GM04504 (cell line): ENCODE data around the gene GNAS-AS1.
"Not testable (repeated sequence)": the region's sequence is repeated elsewhere in the genome, so short reads cannot be mapped to it uniquely, and the experiment has no call there.

Experiments used
- DNase-seq: peaks from one replicate; pipeline ENCODE4 v3.0.0-alpha.2; 2012; ENCODE audit warnings: low read depth

GNAS-AS1 gene

DNA sequence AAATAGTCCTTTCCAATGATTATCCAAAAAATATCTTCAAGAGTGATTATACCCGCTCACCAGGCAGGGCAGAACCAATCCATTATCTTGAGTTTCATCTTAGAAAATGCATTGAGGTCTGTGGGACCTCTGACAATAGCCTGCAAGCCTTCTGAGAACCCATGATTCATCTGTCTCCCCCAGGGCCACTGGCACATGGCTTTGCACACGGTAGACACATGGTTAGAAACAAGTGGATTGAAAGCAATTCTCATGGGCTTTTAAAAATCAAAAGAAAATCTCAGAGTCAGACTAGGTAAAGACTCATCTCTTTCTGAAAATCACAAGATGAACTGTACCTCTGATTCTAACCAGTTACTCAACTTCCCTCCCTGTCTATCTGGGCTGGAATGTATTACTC, 15.5 kb downstream of the GNAS-AS1 start:
- no peak for DNase-seq

DNA sequence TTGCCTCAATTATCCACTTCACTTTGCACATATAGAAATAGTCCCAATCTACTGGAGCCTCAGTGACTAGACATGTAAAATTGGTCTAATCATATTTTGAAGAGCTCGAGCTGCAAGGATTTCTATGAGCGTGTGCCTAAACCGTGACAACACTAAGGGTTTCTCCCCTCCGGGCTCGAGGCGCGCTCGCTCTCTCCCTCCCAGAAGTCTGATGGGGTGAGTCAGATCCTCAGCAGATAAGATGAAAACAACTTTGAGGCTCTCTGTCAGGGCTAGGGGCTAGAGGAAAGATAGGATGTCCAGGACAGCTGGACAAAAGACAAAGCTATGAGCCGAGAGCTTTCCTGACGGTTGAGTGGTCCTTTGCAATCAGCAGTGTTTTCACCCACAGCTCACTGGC, 16.8 kb downstream of the GNAS-AS1 start:
- DNase-seq = no peak

DNA sequence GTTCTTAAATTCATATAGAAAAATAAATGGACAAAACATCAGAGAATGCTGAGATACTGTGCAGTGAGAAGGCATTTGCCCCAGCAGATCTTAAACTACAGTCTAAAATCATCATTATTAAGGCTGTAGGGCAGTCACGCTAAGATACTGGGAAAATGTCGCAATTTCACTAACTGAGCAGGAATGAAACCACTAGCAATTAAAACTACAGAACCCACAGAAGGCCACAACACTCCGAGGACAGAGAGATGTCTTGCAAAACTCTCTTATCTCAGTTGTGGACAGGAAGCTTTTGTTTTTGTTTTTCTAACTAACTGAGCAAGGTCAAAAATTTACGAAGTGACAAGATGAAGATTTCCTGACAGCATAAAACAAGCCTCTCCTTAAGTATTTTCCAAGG, 18.2 kb downstream of the GNAS-AS1 start:
- DNase-seq = no peak

- no peak for DNase-seq
Observed at GRCh38 chr20:58829531-58829941, 21.2 kb downstream of the GNAS-AS1 start.

DNA sequence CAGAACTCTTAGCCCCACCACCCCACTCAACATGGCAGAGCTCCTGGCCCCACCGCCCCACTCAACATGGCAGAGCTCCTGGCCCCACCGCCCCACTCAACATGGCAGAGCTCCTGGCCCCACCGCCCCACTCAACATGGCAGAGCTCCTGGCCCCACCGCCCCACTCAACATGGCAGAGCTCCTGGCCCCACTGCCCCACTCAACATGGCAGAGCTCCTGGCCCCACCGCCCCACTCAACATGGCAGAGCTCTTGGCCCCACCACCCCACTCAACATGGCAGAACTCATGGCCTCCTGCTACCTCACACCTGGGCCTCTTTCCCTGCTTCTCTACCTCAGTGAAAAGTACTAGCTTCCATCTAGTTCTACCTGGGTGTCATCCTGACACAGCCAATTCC, 21.9 kb downstream of the GNAS-AS1 start:
- DNase-seq = not testable (repeated sequence)

DNA sequence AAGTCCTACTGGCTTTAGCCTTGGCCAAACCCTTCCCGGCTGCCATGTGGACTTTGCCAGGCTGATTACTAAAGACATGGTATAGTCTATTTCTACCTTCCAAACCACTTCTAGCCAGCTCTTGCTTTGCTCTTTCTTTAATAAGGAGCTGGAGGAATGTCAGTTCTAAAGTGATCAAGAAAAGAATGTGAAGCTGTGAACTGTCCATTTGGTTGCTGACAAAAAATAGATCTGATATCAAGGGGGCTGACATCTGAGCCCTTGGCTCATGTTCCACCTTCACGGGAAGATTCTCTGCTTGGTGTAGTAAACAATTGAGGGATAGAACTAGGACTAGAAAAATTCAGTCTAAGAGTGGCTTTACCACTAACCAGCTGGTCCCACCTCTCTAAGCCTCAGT, 22.6 kb downstream of the GNAS-AS1 start:
- DNase-seq = no peak

DNA sequence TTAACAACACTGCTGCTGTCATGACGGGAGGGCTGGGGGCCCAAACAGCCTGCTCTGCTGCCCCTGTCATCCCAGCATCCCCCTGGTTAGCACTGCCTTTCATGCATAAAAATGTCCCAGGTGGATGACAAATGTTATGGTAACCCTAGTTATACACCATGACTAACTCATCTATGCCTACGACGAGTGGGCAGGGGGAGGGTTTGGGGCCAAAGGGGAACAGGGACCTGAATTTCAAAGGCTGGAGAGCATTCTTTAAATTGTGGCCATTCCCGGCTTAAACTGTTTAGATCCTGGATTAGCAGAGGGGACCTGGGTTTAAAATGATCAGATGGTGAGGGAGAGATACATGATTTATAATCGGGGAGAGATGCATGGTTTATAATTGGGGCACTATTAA, 24.4 kb downstream of the GNAS-AS1 start:
- DNase-seq = no peak

GRCh38 chr20:58825450-58825849, 25.3 kb downstream of the GNAS-AS1 start:
- DNase-seq = no peak

GRCh38 chr20:58824843-58825242, 25.9 kb downstream of the GNAS-AS1 start:
- DNase-seq = no peak

DNA sequence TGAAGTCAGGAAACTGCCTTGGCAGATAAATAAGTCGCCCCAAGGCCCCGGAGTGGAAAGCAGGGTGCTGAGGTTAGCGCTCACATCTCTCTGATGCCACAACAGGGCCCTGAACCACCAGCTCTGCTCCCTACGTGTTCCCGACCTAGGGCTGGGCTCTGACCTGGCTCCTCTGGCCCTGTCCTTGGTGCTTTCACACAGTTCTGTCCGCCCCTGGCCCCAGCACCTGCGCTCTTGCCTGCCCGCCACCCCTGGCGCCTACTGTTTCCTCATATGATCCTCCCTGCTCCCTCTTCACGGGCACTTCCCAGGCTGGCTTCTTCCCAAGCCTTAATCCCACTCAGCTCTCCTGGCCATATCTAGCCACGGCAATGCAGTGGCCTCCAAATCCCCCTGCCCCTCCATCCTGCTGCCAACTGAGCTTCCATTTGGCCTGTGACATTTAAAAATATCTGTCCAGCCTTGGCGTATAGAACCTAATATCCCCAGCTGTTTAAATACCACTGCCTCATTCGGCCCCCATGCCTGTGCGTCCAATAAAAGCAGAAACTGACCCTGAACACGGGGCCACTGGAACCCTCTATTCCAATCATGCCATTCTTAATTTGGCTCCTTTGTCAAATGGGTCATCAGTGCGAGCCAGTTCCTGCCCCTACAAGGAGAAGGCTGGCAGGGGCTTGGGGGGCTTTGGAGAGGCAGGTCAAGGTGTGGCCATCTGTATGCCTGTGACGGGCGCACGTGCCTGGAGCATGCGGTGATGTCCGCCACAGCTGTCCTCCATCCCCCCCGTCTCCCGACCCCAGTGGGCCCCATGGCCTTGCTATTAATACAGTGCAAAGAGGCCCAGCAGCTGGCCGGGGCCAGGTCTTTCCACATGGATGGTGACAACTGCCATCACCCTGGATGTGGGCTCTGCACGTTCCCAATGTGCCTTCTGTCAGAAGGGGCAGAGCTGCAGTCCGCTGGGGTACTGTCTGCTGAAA, 27.7 kb downstream of the GNAS-AS1 start:
- DNase-seq = no peak

GRCh38 chr20:58822149-58822548, 28.6 kb downstream of the GNAS-AS1 start:
- DNase-seq = no peak

GRCh38 chr20:58820515-58820914, 30.2 kb downstream of the GNAS-AS1 start:
- not testable (repeated sequence) for DNase-seq

DNA sequence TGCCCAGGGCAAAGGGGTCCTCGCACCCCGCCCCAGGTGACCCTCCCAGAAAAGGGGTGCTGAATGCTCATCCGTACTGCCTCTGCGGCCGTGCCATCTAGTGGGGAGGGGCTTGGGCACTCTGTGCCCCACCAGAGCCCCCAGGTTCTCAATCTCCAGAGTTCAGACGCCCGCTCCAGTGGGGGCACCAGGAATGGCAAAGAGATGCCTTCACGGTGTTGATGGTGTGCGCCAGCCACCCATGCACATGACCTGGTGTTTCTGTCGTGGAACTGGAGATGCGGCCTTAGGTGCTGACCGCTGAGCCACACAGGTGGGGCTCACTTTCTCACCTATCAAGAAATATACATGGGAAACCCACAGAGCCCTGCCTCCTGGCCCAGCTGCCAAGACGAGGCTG, 30.8 kb downstream of the GNAS-AS1 start:
- DNase-seq = no peak

GRCh38 chr20:58818586-58819285, 32.0 kb downstream of the GNAS-AS1 start:
- peak; percentile 50 for DNase-seq

DNA sequence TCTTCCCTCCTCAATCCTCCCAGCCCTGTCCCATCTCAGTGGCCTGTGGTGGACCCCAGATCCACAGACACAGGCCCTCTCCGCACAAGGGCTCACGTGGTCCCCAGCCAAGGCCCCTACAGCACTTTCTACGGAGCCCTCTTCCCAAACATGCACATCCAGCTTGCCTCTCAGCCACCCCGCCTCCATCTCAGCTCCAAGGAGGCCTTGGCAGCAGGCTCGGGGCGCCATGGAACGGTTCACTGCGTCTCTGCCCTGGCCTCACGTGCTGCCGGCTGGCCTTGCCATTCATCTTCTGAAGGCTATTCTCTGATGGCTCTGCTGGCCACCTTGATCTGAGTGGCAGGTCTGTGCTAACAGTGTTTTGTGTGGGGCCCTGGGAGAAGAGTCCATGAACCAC, 33.0 kb downstream of the GNAS-AS1 start:
- DNase-seq = no peak

GRCh38 chr20:58816957-58817651, 33.6 kb downstream of the GNAS-AS1 start:
- DNase-seq = no peak

DNA sequence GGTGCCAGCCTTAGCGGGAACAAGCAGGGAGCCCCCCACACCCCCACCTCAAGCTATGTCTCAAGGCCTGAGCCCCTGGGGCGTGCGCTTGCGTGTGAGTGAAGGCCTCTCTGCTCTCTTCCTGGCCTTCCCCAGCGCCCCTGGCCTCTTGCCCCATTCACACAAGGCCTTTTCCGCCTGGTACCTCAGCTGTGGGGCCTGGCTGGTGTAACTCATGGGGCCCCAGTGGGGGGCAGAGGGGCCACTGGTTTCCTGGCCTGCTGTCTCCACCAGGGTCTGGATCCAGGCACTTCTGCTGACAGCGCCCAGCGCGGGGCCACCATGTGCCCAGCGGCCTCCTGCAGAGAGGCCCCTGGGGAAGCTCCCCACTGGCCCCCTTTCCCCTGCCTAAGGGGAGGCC, 34.7 kb downstream of the GNAS-AS1 start:
- no peak for DNase-seq

DNA sequence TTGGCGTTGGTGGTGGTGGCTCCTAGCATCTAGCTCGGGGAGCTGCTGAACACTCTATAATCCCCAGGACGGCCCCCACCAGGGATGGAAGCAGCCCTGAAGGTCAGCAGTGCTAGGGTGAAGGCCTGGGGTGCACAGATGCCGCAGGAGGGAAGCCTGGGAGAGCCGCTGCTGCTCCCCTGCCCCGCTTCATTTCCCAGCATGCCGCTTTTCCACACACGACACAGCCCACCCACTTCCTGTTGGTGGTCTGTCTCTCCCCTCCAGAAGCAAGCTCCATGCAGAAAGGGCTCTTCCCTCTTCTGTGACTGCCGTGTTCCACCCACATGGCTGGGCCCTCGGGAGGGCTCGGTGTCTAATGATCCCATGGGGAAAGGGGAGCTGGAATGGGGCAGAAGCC, 35.3 kb downstream of the GNAS-AS1 start:
- no peak for DNase-seq

DNA sequence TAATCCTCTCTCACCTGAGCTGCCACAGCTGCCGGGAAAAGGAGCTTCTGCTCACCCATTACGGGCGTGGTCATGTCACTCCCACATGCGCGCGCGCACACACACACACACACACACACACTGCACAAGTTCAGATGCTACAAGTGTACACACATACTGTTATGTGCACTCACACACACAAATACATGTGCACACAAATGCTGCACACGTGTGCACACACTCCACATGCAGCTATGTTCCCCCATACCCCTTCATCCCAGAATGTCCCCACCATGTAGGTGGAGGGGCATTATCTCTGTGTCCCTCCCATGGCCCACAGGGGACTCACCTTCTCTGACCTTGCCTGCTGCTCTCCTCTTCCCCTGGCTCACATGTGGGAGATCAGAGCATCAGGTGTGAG, 37.3 kb downstream of the GNAS-AS1 start:
- DNase-seq = no peak

DNA sequence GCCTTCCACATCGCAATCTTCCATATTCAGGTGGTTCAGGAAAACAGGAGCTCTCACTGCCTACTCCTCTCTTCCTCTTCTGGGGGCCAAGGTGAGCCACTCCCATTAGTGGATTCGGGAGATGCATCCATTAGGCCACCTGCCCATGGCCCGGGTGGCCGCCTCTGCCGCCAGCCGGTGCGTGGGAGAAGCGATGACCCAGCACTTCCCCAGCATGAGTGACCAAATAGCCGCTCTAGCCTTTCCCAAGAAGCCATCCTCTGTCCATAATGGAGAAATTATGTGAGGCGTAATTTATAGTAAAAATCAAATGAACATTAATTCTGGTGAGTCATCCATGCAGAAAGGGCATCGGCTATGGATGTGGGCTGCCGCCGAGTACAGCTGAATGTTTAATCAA, 39.4 kb downstream of the GNAS-AS1 start:
- no peak for DNase-seq

DNA sequence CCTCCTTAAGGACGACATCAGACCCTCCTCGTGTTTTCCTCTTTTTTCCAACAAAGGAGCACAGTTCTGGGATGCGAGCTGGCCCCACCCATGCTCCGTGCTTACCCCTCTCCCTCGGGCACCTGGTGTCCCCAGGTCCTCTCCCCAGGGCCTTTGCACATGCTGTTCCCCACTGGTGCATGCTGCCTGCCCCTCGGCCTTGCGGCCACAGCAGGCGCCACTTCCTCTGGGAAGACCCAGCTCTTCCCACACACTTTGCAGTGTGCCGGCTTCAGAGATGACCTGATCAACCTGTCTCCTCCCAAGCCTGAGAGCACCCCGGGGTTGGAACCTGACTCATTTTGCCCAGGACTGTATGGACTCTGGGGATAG, 39.8 kb downstream of the GNAS-AS1 start:
- no peak for DNase-seq

DNA sequence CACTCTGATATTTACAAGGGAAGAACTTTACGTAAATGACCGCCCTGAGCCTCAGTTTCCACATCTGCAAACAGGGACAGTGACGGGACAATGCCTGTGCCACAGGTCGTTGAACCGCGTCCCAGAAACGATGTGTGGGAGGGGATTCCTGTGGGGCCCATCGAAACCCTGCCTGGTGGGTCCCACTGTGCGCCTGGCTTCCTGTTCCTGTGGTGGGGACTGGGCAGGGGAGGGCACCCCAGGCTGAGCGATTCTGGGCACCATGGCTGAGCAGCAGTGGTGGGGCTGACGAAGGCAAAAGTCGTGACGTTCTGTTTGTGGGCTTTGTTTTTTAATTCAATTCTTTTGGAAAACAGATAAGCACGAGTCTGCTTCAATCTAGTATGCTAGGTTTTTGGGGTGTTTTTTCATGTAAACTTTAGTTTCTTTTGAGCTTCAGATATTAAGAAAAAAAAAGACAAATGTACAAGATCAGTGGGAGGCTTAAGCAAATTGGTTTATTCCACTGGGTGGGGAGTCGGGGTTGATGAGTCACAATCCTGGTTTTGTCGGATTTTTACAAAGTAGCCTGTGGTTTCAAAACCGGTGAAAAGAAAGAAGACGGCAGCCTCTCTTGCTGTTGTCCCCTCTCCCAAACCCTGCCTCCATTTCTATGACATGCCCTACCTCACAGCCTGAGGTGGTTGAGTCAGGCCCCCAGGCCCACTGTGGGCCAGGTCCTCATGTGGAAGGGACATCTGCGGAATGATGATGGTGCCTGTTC, 40.4 kb downstream of the GNAS-AS1 start:
- no peak for DNase-seq
